GM21825 (cell line): Measurements from ENCODE around the gene ARMC2.

Source experiments
- ATAC-seq: cut with Tn5 transposase; IDR thresholded peaks from one replicate; pipeline ENCODE4 v1.9.1; 2021; ENCODE audit warnings: mild to moderate bottlenecking, moderate library complexity; ENCODE audit not compliant: unreplicated experiment

Gene ARMC2

GRCh38 chr6:109009962-109010704 is 161.9 kb downstream of the ARMC2 start:
- ATAC-seq: no peak

- ATAC-seq: no peak
Measured at GRCh38 chr6:109010705-109011102, 162.5 kb downstream of the ARMC2 start.

GRCh38 chr6:109013656-109014305 is 165.6 kb downstream of the ARMC2 start:
- ATAC-seq: no peak

GRCh38 chr6:109014606-109015005 is 166.4 kb downstream of the ARMC2 start:
- ATAC-seq: no peak

DNA sequence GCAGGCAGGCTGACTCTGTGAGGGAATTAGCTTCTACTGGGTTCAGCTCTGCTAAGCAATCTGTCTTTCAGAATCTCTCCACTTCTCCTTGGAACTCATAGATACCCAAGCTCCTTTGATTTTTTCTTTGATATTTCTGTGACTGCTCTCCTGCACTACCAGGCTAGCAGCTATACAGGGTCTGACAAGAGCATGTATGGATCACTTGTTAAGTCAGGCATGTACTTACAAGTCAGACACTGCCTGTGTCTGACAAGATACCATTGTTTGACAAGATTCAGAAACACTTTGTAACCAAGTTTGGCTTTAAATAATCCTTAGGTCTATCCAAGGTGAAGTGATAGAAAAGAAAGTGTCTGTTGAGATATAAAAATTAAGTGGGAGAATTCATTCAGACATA is 167.0 kb downstream of the ARMC2 start:
- no peak for ATAC-seq

- no peak for ATAC-seq
Measured at GRCh38 chr6:109019911-109020310, 171.7 kb downstream of the ARMC2 start.

GRCh38 chr6:109021870-109022269 is 173.6 kb downstream of the ARMC2 start:
- ATAC-seq: no peak

- no peak for ATAC-seq
Measured at GRCh38 chr6:109023356-109023925, 175.2 kb downstream of the ARMC2 start.
